Activated CD4-positive, alpha-beta memory T cell treated with anti-CD3 and anti-CD28 coated beads, Interleukin-2, amount 10 ng/mL, durations not matched to agents 7 days and 5 days (primary cell): ENCODE measurements around the gene TRIM13. TPM values are rescaled to one million over a fixed set of nuclear protein-coding genes. Genes with fewer than 3 reads are reported as not detected.

ENCODE experiments used
- CTCF ChIA-PET: fragments of 350-600 bp; sonication (Branson Sonifier 250); formaldehyde crosslinking; loops from one replicate; lab custom pipeline; 2021; ENCODE audit warnings: antibody characterized with exemption, inconsistent platforms; lab: Charles Lee
- POLR2A ChIA-PET: fragments of 350-600 bp; sonication (Branson Sonifier 250); formaldehyde crosslinking; loops from one replicate; lab custom pipeline; 2021; ENCODE audit warnings: antibody characterized with exemption; lab: Charles Lee
- DNase-seq: peaks from one replicate; pipeline ENCODE4 v3.0.0-alpha.2; 2020
- H3K27ac Mint-ChIP-seq: one replicate; pipeline ENCODE4 v1.8.0; 2021; ENCODE audit warnings: mild to moderate bottlenecking, mixed read lengths
- H3K27me3 Mint-ChIP-seq: one replicate; pipeline ENCODE4 v1.8.0; 2021; ENCODE audit warnings: mixed read lengths
- H3K36me3 Mint-ChIP-seq: one replicate; pipeline ENCODE4 v1.8.0; 2021; ENCODE audit warnings: low read depth, mixed read lengths
- H3K4me1 Mint-ChIP-seq: one replicate; pipeline ENCODE4 v1.8.0; 2021; ENCODE audit warnings: mixed read lengths
- H3K4me3 Mint-ChIP-seq: one replicate; pipeline ENCODE4 v1.8.0; 2021; ENCODE audit warnings: mild to moderate bottlenecking, mixed read lengths
- H3K9me3 Mint-ChIP-seq: one replicate; pipeline ENCODE4 v1.8.0; 2021; ENCODE audit warnings: mixed read lengths
- total RNA-seq, 2 experiments: library from RNA; stranded (reverse); gene quantifications; one replicate each; pipeline ENCODE4 v1.2.3, GENCODE V29; 2021

The TRIM13 gene
- total RNA-seq, 2 experiments from 2014 or later, result 13.2 to 17.4 TPM

DNA sequence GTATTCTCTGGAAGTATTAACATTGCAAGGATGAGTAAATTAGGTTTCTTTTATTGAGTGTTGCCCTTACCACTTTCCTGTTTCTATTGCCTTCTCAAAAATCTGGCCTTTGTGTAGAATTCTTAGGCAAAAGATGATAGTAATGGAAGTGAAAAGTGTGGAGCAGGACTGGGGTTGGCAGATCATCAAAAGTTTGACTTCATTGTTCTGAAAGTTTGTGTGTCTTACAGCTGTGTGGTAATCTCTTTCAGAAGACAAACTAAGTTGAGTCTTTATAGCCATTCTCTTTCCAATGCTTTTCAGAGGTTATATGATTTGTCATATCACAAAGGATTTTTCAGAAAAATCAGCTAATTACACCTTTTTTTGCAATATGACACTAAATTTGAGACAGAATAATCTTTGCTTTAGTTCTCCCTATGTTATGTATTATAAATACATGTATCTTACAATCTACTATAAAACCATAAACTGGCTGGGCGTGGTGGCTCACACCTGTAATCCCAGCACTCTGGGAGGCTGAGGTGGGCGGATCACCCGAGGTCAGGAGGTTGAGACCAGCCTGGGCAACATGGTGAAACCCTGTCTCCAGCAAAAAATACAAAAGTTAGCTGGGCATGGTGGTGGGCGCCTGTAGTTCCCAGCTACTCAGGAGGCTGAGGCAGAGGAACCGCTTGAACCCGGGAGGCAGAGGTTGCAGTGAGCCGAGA, 9.7 kb downstream of the TRIM13 start:
- ChIA-PET POLR2A (interaction anchor here (1.2 to 1.5 kb wide), 2 partner anchors 9 to 10 kb away, joined by 3 to 4 read pairs; partner anchors contain the start of gene TRIM13), CTCF (interaction anchor here (0.7 kb wide), 1 partner anchor 136 kb away, joined by 3 read pairs; no protein-coding TSS in a partner anchor)

DNA sequence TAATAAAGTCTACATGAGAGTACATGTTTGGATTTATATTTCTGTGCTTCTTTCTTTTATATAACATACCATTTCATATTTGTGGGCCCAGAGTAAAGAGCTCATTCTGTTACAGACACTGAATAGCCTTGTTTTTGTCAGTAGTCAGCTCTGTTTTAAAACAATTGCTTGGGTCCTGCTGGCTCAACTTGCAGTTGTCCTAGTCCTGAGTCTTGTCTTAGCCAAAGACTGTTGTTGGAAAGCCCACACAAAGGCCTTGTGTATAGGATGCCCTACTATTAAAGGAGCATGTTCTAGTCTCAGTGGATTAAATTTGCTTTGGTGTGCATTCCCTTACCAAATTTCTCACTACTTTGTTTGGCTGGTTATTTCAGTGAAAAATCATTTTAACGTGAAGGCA, 14.6 kb downstream of the TRIM13 start:
- CTCF ChIA-PET, result interaction anchor here (1.2 to 2.1 kb wide), 2 partner anchors 13 to 1058 kb away, joined by 3 to 9 read pairs; no protein-coding TSS in a partner anchor
- H3K36me3 Mint-ChIP-seq, result peaks cover 63% of the 10 kb centered on the region
- H3K27me3 Mint-ChIP-seq, result no peaks in the 10 kb centered on the region
- H3K4me3 Mint-ChIP-seq, result no peak overlapping the region
- no peak for DNase-seq
- peaks cover 3% of the 10 kb centered on the region for H3K4me1 Mint-ChIP-seq
- POLR2A ChIA-PET, result interaction anchor here (2.3 kb wide), 1 partner anchor 14 kb away, joined by 15 read pairs; the partner anchor contains the start of gene TRIM13
- H3K9me3 Mint-ChIP-seq, result no peaks in the 10 kb centered on the region
- no peak overlapping the region for H3K27ac Mint-ChIP-seq

More for the DNA sequence above, 9.7 kb downstream of the TRIM13 start:
- Mint-ChIP-seq H3K27ac (no peak overlapping the region), H3K36me3 (peaks cover 50% of the 10 kb centered on the region), H3K4me1 (peaks cover 9% of the 10 kb centered on the region), H3K9me3 (no peaks in the 10 kb centered on the region), H3K27me3 (no peaks in the 10 kb centered on the region), H3K4me3 (no peak overlapping the region)
- DNase-seq, result no peak

DNA sequence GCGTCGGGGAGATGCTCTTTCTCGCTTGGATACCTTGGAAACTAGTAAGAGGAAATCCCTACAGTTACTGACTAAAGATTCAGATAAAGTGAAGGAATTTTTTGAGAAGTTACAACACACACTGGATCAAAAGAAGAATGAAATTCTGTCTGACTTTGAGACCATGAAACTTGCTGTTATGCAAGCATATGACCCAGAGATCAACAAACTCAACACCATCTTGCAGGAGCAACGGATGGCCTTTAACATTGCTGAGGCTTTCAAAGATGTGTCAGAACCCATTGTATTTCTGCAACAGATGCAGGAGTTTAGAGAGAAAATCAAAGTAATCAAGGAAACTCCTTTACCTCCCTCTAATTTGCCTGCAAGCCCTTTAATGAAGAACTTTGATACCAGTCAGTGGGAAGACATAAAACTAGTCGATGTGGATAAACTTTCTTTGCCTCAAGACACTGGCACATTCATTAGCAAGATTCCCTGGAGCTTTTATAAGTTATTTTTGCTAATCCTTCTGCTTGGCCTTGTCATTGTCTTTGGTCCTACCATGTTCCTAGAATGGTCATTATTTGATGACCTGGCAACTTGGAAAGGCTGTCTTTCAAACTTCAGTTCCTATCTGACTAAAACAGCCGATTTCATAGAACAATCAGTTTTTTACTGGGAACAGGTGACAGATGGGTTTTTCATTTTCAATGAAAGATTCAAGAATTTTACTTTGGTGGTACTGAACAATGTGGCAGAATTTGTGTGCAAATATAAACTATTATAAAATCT, 15.7 kb downstream of the TRIM13 start:
- ChIA-PET POLR2A (no interaction called here), CTCF (interaction anchor here (1.2 to 2.1 kb wide), 2 partner anchors 14 to 1057 kb away, joined by 3 to 9 read pairs; no protein-coding TSS in a partner anchor)
- H3K4me3 Mint-ChIP-seq, result no peak overlapping the region
- DNase-seq, result no peak
- peaks cover 2% of the 10 kb centered on the region for H3K4me1 Mint-ChIP-seq
- no peak overlapping the region for H3K27ac Mint-ChIP-seq
- no peaks in the 10 kb centered on the region for H3K27me3 Mint-ChIP-seq
- H3K36me3 Mint-ChIP-seq, result peaks cover 63% of the 10 kb centered on the region
- H3K9me3 Mint-ChIP-seq, result no peaks in the 10 kb centered on the region

DNA sequence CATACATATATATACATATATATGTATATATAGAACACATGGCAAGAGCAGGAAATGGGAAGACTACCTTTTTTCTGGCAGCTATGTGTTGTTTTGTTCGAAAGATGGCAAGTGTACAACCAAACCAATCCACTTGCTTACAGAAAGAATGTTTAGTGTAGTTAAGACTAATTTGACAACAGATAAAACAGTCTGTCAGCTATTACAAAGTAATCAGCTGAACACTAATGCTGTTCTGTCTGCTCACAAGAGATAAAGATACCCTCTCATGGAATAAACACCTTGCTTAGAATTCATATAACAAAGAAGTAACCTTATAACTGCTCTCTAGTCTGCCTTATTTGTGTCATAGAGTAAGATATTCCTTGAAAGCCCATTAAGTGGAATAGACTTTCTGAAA, 17.5 kb downstream of the TRIM13 start:
- ChIA-PET CTCF (interaction anchor here (1.8 kb wide), 1 partner anchor 17 kb away, joined by 7 read pairs; the partner anchor contains the start of gene TRIM13), POLR2A (interaction anchor here (1.3 to 1.4 kb wide), 2 partner anchors 16 to 66 kb away, joined by 3 to 4 read pairs; no protein-coding TSS in a partner anchor)
- DNase-seq, result no peak
- Mint-ChIP-seq H3K4me3 (no peak overlapping the region), H3K4me1 (peaks cover 3% of the 10 kb centered on the region), H3K36me3 (peaks cover 73% of the 10 kb centered on the region), H3K27ac (no peak overlapping the region), H3K27me3 (no peaks in the 10 kb centered on the region), H3K9me3 (no peaks in the 10 kb centered on the region)

DNA sequence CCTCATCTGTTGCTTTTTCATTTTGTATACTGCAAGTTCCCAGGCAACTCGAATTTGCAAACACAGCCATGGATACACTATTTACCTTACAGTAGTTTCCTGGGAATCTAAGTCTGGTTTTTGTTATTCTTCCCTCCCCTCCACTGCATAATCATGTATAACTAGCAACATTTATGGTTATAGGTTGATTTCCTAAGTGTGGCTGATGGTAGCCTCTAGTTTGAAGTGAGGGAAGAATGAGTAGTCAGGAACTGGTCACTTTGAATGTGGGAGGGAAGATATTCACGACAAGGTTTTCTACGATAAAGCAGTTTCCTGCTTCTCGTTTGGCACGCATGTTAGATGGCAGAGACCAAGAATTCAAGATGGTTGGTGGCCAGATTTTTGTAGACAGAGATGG, 18.4 kb downstream of the TRIM13 start, which contains the start of gene KCNRG:
Gene KCNRG, plus strand, starts transcription at position 187 of the 400 bp plus-strand sequence. Its CDS starts 50 bp downstream, at position 237.
- H3K27ac Mint-ChIP-seq, result no peak within 1 kb of the TSS
- H3K36me3 Mint-ChIP-seq, result peaks cover 73% of the 10 kb centered on the region

GRCh38 chr13:50015750-50016149, 18.9 kb downstream of the TRIM13 start:
- POLR2A ChIA-PET, result interaction anchor here (1.4 kb wide), 1 partner anchor 17 kb away, joined by 4 read pairs; no protein-coding TSS in a partner anchor
- no peak for DNase-seq
- no peak overlapping the region for H3K4me3 Mint-ChIP-seq
- CTCF ChIA-PET, result no interaction called here
- no peaks in the 10 kb centered on the region for H3K27me3 Mint-ChIP-seq
- H3K27ac Mint-ChIP-seq, result no peak overlapping the region
- no peaks in the 10 kb centered on the region for H3K9me3 Mint-ChIP-seq
- H3K4me1 Mint-ChIP-seq, result peaks cover 3% of the 10 kb centered on the region
- peaks cover 72% of the 10 kb centered on the region for H3K36me3 Mint-ChIP-seq

More for the DNA sequence above, 18.4 kb downstream of the TRIM13 start, which contains the start of gene KCNRG:
- no peak for DNase-seq
- ChIA-PET CTCF (interaction anchor here (1.8 kb wide), 1 partner anchor 18 kb away, joined by 7 read pairs; the partner anchor contains the start of gene TRIM13), POLR2A (interaction anchor here (1.4 kb wide), 1 partner anchor 17 kb away, joined by 4 read pairs; no protein-coding TSS in a partner anchor)
- Mint-ChIP-seq H3K4me3 (no peak within 1 kb of the TSS), H3K4me1 (peaks cover 3% of the 10 kb centered on the region), H3K27me3 (no peaks in the 10 kb centered on the region), H3K9me3 (no peaks in the 10 kb centered on the region)

GRCh38 chr13:50016444-50016843, 19.6 kb downstream of the TRIM13 start:
- Mint-ChIP-seq H3K36me3 (peaks cover 71% of the 10 kb centered on the region), H3K27me3 (no peaks in the 10 kb centered on the region), H3K4me3 (no peak overlapping the region), H3K4me1 (peaks cover 3% of the 10 kb centered on the region), H3K9me3 (no peaks in the 10 kb centered on the region), H3K27ac (no peak overlapping the region)
- CTCF ChIA-PET, result interaction anchor here (1.2 kb wide), 1 partner anchor 40 kb away, joined by 4 read pairs; no protein-coding TSS in a partner anchor
- no peak for DNase-seq
- POLR2A ChIA-PET, result no interaction called here

DNA sequence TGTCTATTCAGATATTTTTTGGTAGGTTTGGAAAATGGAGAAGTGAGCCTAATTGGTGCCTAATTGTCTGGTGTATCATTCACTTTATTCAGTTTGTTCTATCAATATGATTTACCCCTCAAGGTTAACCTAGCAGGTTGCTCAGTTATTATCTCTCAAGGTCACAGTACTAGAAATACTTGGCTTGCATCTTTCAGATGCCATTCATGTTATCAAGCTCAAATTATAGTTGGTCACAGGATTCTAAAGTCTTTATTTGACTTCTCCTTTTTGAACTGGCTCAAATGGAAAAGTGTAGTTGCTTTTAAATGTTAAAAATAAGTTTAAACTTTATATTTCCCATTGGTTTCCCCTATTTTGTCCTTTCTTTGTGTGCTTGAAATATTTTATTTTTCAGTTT, 21.0 kb downstream of the TRIM13 start:
- CTCF ChIA-PET, result interaction anchor here (1.1 to 1.5 kb wide), 3 partner anchors 19 to 86 kb away, joined by 3 to 5 read pairs (median 3); no protein-coding TSS in a partner anchor
- peaks cover 3% of the 10 kb centered on the region for H3K4me1 Mint-ChIP-seq
- H3K27me3 Mint-ChIP-seq, result no peaks in the 10 kb centered on the region
- POLR2A ChIA-PET, result no interaction called here
- H3K4me3 Mint-ChIP-seq, result no peak overlapping the region
- no peak overlapping the region for H3K27ac Mint-ChIP-seq
- peaks cover 68% of the 10 kb centered on the region for H3K36me3 Mint-ChIP-seq
- no peaks in the 10 kb centered on the region for H3K9me3 Mint-ChIP-seq
- DNase-seq, result no peak

GRCh38 chr13:50025436-50025835, 28.6 kb downstream of the TRIM13 start:
- Mint-ChIP-seq H3K4me1 (peaks cover 3% of the 10 kb centered on the region), H3K4me3 (no peak overlapping the region), H3K27ac (no peak overlapping the region), H3K9me3 (no peaks in the 10 kb centered on the region), H3K36me3 (peaks cover 72% of the 10 kb centered on the region), H3K27me3 (no peaks in the 10 kb centered on the region)
- no peak for DNase-seq
- POLR2A ChIA-PET, result interaction anchor here (0.7 to 1.1 kb wide), 2 partner anchors 13 to 27 kb away, joined by 3 read pairs; no protein-coding TSS in a partner anchor
- CTCF ChIA-PET, result no interaction called here

DNA sequence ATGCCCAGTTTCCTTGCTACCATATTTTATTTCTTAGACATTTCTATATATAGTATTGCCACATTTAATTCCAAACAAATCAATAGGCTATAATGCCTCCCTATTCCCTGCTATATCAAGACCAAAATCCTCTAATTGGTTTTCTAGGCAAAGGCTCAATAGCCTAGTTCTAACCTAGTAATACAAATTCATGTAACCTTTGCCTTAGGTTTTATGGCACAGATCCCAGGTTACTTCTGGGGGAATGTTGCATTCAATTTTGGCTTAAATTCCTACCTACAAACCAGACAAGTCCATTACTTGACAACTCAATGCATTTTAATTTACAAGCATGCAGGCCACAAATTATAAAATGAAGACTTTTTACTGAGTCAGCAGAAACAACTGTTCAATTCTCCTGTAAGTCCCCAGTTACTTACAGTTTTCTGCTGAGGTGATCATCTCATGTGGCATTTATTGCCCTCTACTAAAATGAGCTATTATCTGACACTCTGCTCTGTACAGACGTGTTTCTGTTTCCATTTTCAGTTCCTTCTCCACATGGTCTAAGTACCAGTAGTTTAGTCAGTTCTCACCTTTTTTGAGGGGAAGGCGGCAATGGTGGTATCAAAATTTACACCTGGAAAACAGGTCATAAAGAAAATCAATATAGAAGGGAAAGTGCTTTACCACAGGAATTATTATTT, 30.1 kb downstream of the TRIM13 start:
- ChIA-PET POLR2A (no interaction called here), CTCF (no interaction called here)
- Mint-ChIP-seq H3K36me3 (peaks cover 64% of the 10 kb centered on the region), H3K4me3 (no peak overlapping the region), H3K4me1 (peaks cover 3% of the 10 kb centered on the region), H3K27me3 (no peaks in the 10 kb centered on the region), H3K9me3 (no peaks in the 10 kb centered on the region), H3K27ac (no peak overlapping the region)
- DNase-seq, result no peak

DNA sequence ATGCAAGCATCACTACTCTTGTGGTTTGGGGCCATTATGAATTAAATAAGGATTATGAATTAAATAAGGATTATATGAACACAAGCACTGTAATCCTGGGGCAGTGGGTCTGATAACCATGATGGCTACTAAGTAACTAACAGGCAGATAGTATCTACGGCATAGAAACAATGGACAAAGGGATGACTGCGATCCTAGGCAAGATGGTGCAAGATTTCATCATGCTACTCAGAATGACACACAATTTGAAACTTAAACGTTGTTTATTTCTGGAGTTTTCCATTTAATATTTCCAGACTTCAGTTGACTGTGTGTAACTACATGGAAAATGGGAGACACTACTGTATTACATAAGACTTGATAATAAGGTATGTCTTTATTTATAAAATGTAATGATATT, 33.5 kb downstream of the TRIM13 start:
- peaks cover 36% of the 10 kb centered on the region for H3K36me3 Mint-ChIP-seq
- peaks cover 3% of the 10 kb centered on the region for H3K4me1 Mint-ChIP-seq
- no peaks in the 10 kb centered on the region for H3K9me3 Mint-ChIP-seq
- DNase-seq, result no peak
- CTCF ChIA-PET, result interaction anchor here (0.6 kb wide), 1 partner anchor 62 kb away, joined by 3 read pairs; no protein-coding TSS in a partner anchor
- no peak overlapping the region for H3K4me3 Mint-ChIP-seq
- no peaks in the 10 kb centered on the region for H3K27me3 Mint-ChIP-seq
- no peak overlapping the region for H3K27ac Mint-ChIP-seq
- POLR2A ChIA-PET, result no interaction called here

GRCh38 chr13:50033725-50034124, 36.9 kb downstream of the TRIM13 start:
- CTCF ChIA-PET, result interaction anchor here (1.7 kb wide), 1 partner anchor 57 kb away, joined by 3 read pairs; no protein-coding TSS in a partner anchor
- POLR2A ChIA-PET, result interaction anchor here (1.2 to 1.4 kb wide), 2 partner anchors 9 to 47 kb away, joined by 3 to 4 read pairs; no protein-coding TSS in a partner anchor
- no peaks in the 10 kb centered on the region for H3K27me3 Mint-ChIP-seq
- peaks cover 16% of the 10 kb centered on the region for H3K36me3 Mint-ChIP-seq
- no peaks in the 10 kb centered on the region for H3K9me3 Mint-ChIP-seq
- H3K27ac Mint-ChIP-seq, result no peak overlapping the region
- no peak overlapping the region for H3K4me3 Mint-ChIP-seq
- DNase-seq, result no peak
- H3K4me1 Mint-ChIP-seq, result peaks cover 3% of the 10 kb centered on the region
